B cell (primary cell): Measurements from ENCODE around the gene TMEM42. TPM values are rescaled to one million over a fixed set of nuclear protein-coding genes. Genes with fewer than 3 reads are reported as not detected.

Experiments used
- ATAC-seq: fragments of 200-7000 bp; cut with Tn5 transposase; one replicate; pipeline ENCODE4 v1.10.0; 2021; ENCODE audit warnings: low read depth, mild to moderate bottlenecking, moderate number of reproducible peaks, moderate library complexity
- CTCF ChIA-PET: fragments of 350-600 bp; sonication (Branson Sonifier 250); formaldehyde crosslinking; loops from one replicate; lab custom pipeline; 2021; ENCODE audit warnings: antibody characterized with exemption, inconsistent platforms; lab: Charles Lee
- POLR2A ChIA-PET: fragments of 350-600 bp; sonication (Branson Sonifier 250); formaldehyde crosslinking; loops from one replicate; lab custom pipeline; 2021; ENCODE audit warnings: antibody characterized with exemption; lab: Charles Lee
- DNase-seq: peaks from one replicate; pipeline ENCODE4 v3.0.0; 2013
- H2AFZ ChIP-seq: 2 replicates; pipeline ENCODE4 v1.6.1; 2012; ENCODE audit warnings: mild to moderate bottlenecking, low read depth, low read length; ENCODE audit not compliant: insufficient read depth, poor library complexity, severe bottlenecking
- H3K27ac ChIP-seq, 2 donors: 1 replicate in 1 of 2; 2 replicates in 1 of 2; pipeline ENCODE4 v1.5.1; 2012 to 2013; ENCODE audit warnings: low read length in 2 of 2, mild to moderate bottlenecking in 2 of 2, moderate library complexity in 1 of 2
- H3K27me3 ChIP-seq, 4 experiments: fragments of 200-600 bp in 1 of 4; sonication (generic) in 1 of 4; replicated peaks in 1 of 4; 1 replicate in 2 of 4; 2 replicates in 2 of 4; pipeline versions ENCODE4 v1.6.1 to v1.7.0; 2013 to 2016; ENCODE audit warnings: low read length in 3 of 4, mild to moderate bottlenecking in 2 of 4, mixed read lengths in 1 of 4, moderate library complexity in 1 of 4; ENCODE audit not compliant: insufficient read depth in 4 of 4, control insufficient read depth in 3 of 4; ENCODE audit errors: control extremely low read depth in 1 of 4
- H3K36me3 ChIP-seq, 2 experiments: replicated peaks in 1 of 2; 1 replicate in 1 of 2; 2 replicates in 1 of 2; pipeline versions ENCODE4 v1.6.1 to v1.7.1; 2013; ENCODE audit warnings: low read length in 1 of 2; ENCODE audit not compliant: insufficient read depth in 2 of 2, control insufficient read depth in 1 of 2; ENCODE audit errors: control extremely low read depth in 1 of 2, extremely low read depth in 1 of 2
- H3K4me1 ChIP-seq, 2 donors: fragments of 200-600 bp in 1 of 2; sonication (generic) in 1 of 2; 1 replicate in 1 of 2; 2 replicates in 1 of 2; pipeline versions ENCODE4 v1.5.1 to v1.6.1; 2013 to 2017; ENCODE audit warnings: low read length in 2 of 2; ENCODE audit not compliant: control insufficient read depth in 2 of 2, insufficient read depth in 2 of 2
- H3K4me2 ChIP-seq: replicated peaks from 2 replicates; pipeline ENCODE3; 2012; ENCODE audit warnings: mild to moderate bottlenecking, low read depth, low read length; ENCODE audit not compliant: poor library complexity, severe bottlenecking
- H3K4me3 ChIP-seq, 5 experiments: fragments of 200-600 bp in 1 of 5; sonication (generic) in 1 of 5; 1 replicate in 3 of 5; 2 replicates in 2 of 5; pipeline versions ENCODE4 v1.5.1 to v1.7.0; 2011 to 2016; ENCODE audit warnings: low read length in 4 of 5, mild to moderate bottlenecking in 4 of 5, low read depth in 2 of 5, control low read depth in 1 of 5, moderate library complexity in 1 of 5; ENCODE audit not compliant: insufficient read depth in 1 of 5; ENCODE audit errors: control extremely low read depth in 1 of 5, extremely low read depth in 1 of 5
- H3K79me2 ChIP-seq: fragments of 200-600 bp; sonication (generic); one replicate; pipeline ENCODE4 v1.6.0; 2016; ENCODE audit warnings: low read length; ENCODE audit not compliant: control insufficient read depth, insufficient read depth
- H3K9ac ChIP-seq: fragments of 200-600 bp; sonication (generic); 2 replicates; pipeline ENCODE4 v1.6.1; 2017; ENCODE audit warnings: mild to moderate bottlenecking, low read length, moderate library complexity
- H3K9me3 ChIP-seq, 3 donors: one replicate each; pipeline versions ENCODE4 v1.6.1 to v1.7.1; 2013; ENCODE audit warnings: low read length in 2 of 3; ENCODE audit not compliant: control insufficient read depth in 2 of 3, insufficient read depth in 1 of 3; ENCODE audit errors: control extremely low read depth in 1 of 3
- H4K20me1 ChIP-seq: 2 replicates; pipeline ENCODE4 v1.6.0; 2012; ENCODE audit warnings: mild to moderate bottlenecking, low read length; ENCODE audit not compliant: insufficient read depth, control insufficient read depth, poor library complexity, severe bottlenecking
- H3K27ac Mint-ChIP-seq: one replicate; pipeline ENCODE4 v1.8.0; 2021; ENCODE audit warnings: mixed read lengths
- H3K27me3 Mint-ChIP-seq: one replicate; pipeline ENCODE4 v1.8.0; 2021; ENCODE audit warnings: mixed read lengths
- H3K4me1 Mint-ChIP-seq: one replicate; pipeline ENCODE4 v1.8.0; 2021; ENCODE audit warnings: mixed read lengths
- H3K4me3 Mint-ChIP-seq: one replicate; pipeline ENCODE4 v1.8.0; 2021; ENCODE audit warnings: mixed read lengths
- H3K9me3 Mint-ChIP-seq: one replicate; pipeline ENCODE4 v1.8.0; 2022; ENCODE audit warnings: mixed read lengths; ENCODE audit not compliant: insufficient read depth
- CTCF ChIP-seq: fragments of 200-600 bp; IDR thresholded peaks from one replicate; pipeline ENCODE4 v1.8.0; 2022; ENCODE audit warnings: antibody characterized with exemption, mild to moderate bottlenecking
- EZH2 ChIP-seq: IDR thresholded peaks from 2 replicates; pipeline ENCODE4 v1.6.1; 2012; ENCODE audit warnings: borderline replicate concordance, low read depth, mild to moderate bottlenecking, moderate library complexity, low read length; ENCODE audit not compliant: insufficient read depth, poor library complexity, severe bottlenecking
- WGBS: methylation state at CpG from one replicate; pipeline ENCODE4 v1.1.5; 2013; ENCODE audit warnings: missing lambda C conversion rate; ENCODE audit not compliant: insufficient coverage; 5-methylcytosine and 5-hydroxymethylcytosine counted together
- intact Hi-C: fragments of 100-400 bp; cut with micrococcal nuclease; formaldehyde crosslinking; loops from one replicate; pipeline ENCODE4 v1.10.0; 2022
- polyA plus RNA-seq: library from polyadenylated mRNA; depleted of rRNA; stranded (reverse); fragments of >200 nt; gene quantifications from 2 replicates; pipeline ENCODE4 v1.2.3, GENCODE V29; 2012
- total RNA-seq, 2 donors: library from RNA; stranded (reverse); fragments of 120-200 nt in 1 of 2; gene quantifications; 1 replicate in 1 of 2; 2 replicates in 1 of 2; pipeline versions ENCODE4 v1.2.3 to v1.2.4, GENCODE V29; 2013 to 2022

Gene TMEM42
- total and polyA plus RNA-seq, 2 donors (not counting 1 experiment from before 2014, with no cell fraction given) = 22.6 to 32.4 TPM

- CTCF ChIA-PET = no interaction called here
- no peak overlapping the region for H3K4me2 ChIP-seq
- no peaks in the 10 kb centered on the region for H3K9me3 ChIP-seq
Measured at GRCh38 chr3:44894485-44894884, 32.8 kb downstream of the TMEM42 start.

GRCh38 chr3:44896440-44896839, 34.7 kb downstream of the TMEM42 start:
- ChIA-PET CTCF (no interaction called here), POLR2A (no interaction called here)
- H4K20me1 ChIP-seq = no peaks in the 10 kb centered on the region
- Mint-ChIP-seq H3K27me3 (peaks cover 12% of the 10 kb centered on the region), H3K27ac (no peak overlapping the region), H3K9me3 (no peaks in the 10 kb centered on the region), H3K4me1 (peaks cover 5% of the 10 kb centered on the region), H3K4me3 (no peak overlapping the region)
- no peak overlapping the region for H3K9ac ChIP-seq
- no peak overlapping the region for H3K4me3 ChIP-seq
- H3K27me3 ChIP-seq = peaks cover 0 to 14% (median 3%) of the 10 kb centered on the region in 4 experiments
- H2AFZ ChIP-seq = no peak overlapping the region
- no peaks in the 10 kb centered on the region for H3K9me3 ChIP-seq
- H3K27ac ChIP-seq = no peak overlapping the region
- no peaks in the 10 kb centered on the region for H3K79me2 ChIP-seq
- no peak for DNase-seq
- no peaks in the 10 kb centered on the region for H3K36me3 ChIP-seq
- TF ChIP-seq EZH2 (no peak), CTCF (no peak)
- ATAC-seq = no peak
- no peaks in the 10 kb centered on the region for H3K4me1 ChIP-seq
- no peak overlapping the region for H3K4me2 ChIP-seq
- 80% methylated on average over 1 of the region's 2 CpGs for WGBS
- intact Hi-C loops = no loop called here

More at GRCh38 chr3:44894485-44894884, 32.8 kb downstream of the TMEM42 start:
- Histone ChIP-seq H3K27ac (no peak overlapping the region), H2AFZ (no peak overlapping the region), H3K36me3 (no peaks in the 10 kb centered on the region), H3K4me3 (no peak overlapping the region), H3K4me1 (no peaks in the 10 kb centered on the region), H3K27me3 (peaks cover 0 to 8% (median 2%) of the 10 kb centered on the region in 4 experiments), H4K20me1 (no peaks in the 10 kb centered on the region), H3K9ac (no peak overlapping the region), H3K79me2 (no peaks in the 10 kb centered on the region)
- Mint-ChIP-seq H3K27me3 (peaks cover under 1% of the 10 kb centered on the region), H3K4me3 (no peak overlapping the region), H3K27ac (no peak overlapping the region), H3K4me1 (peaks cover 5% of the 10 kb centered on the region), H3K9me3 (no peaks in the 10 kb centered on the region)
- ATAC-seq (no peak), DNase-seq (no peak)
- no peak for TF ChIP-seq CTCF
- no peak for TF ChIP-seq EZH2
- intact Hi-C loops = no loop called here
- no CpG with 5 or more reads among the region's 5 CpGs for WGBS
- POLR2A ChIA-PET = no interaction called here
